ENCODE results near the gene PSAT1.

- TF ChIP-seq ZNF274 (IDR thresholded peaks at IDR 0.05; ENCODE audit: low read depth, low read length) (no peak), YY1 (IDR thresholded peaks at IDR 0.05; ENCODE audit: insufficient read depth, insufficient read length) (no peak), SUZ12 (IDR thresholded peaks at IDR 0.05; ENCODE audit: extremely low read depth, insufficient read depth, insufficient read length) (no peak)
These were observed 15.1 kb downstream of the PSAT1 start for GRCh38 chr9:78311886-78312524.
